HEK293 (cell line): ENCODE data around the gene ERAL1.

ENCODE experiments used
- CTCF ChIA-PET: fragments of 350-600 bp; formaldehyde crosslinking; extraction: SDS; loops from one replicate; lab custom pipeline; 2021; ENCODE audit warnings: antibody characterized with exemption; lab: Yijun Ruan, JAX
- POLR2A ChIA-PET: fragments of 300-600 bp; formaldehyde crosslinking; extraction: SDS; loops from one replicate; lab custom pipeline; 2020; ENCODE audit warnings: antibody characterized with exemption, inconsistent platforms; lab: Yijun Ruan, JAX
- H3K27ac ChIP-seq: fragments of 200-500 bp; sonication (Bioruptor generic); 2 replicates; pipeline ENCODE4 v1.5.1; 2014; ENCODE audit warnings: low read depth, low read length, control low read depth, inconsistent platforms; ENCODE audit errors: extremely low read depth
- H3K36me3 ChIP-seq, 2 experiments: fragments of 200-500 bp in 1 of 2; sonication (Bioruptor generic) in 1 of 2; 1 replicate in 1 of 2; 2 replicates in 1 of 2; pipeline ENCODE4 v1.5.1; 2014 to 2017; ENCODE audit warnings: inconsistent platforms in 2 of 2, low read length in 2 of 2; ENCODE audit not compliant: control insufficient read depth in 2 of 2, insufficient read depth in 1 of 2
- H3K4me1 ChIP-seq: fragments of 200-500 bp; sonication (Bioruptor generic); 2 replicates; pipeline ENCODE4 v1.5.1; 2014; ENCODE audit warnings: mild to moderate bottlenecking, low read length, inconsistent platforms; ENCODE audit not compliant: control insufficient read depth, insufficient read depth
- H3K4me3 ChIP-seq: 2 replicates; pipeline ENCODE4 v1.5.1; 2011; ENCODE audit warnings: low read depth, mild to moderate bottlenecking, control low read depth, low read length, moderate library complexity
- H3K9me3 ChIP-seq: fragments of 200-500 bp; sonication (Bioruptor generic); 2 replicates; pipeline ENCODE4 v1.5.1; 2014; ENCODE audit warnings: low read depth, low read length, inconsistent platforms; ENCODE audit not compliant: control insufficient read depth, insufficient read depth
- BCL11B ChIP-seq: fragments of 450-650 bp; formaldehyde crosslinking; IDR thresholded peaks from 2 replicates; pipeline ENCODE4 v1.5.1; 2016; ENCODE audit warnings: low read depth, missing biosample characterization, missing genetic modification characterization
- IKZF3 ChIP-seq: fragments of 450-650 bp; IDR thresholded peaks from 2 replicates; pipeline ENCODE4 v1.5.0; 2018; ENCODE audit warnings: missing biosample characterization, mild to moderate bottlenecking, missing genetic modification characterization, moderate library complexity
- KLF16 ChIP-seq: fragments of 450-650 bp; formaldehyde crosslinking; IDR thresholded peaks from 2 replicates; pipeline ENCODE4 v1.5.1; 2017; ENCODE audit warnings: missing biosample characterization, missing genetic modification characterization
- KLF8 ChIP-seq: fragments of 450-650 bp; formaldehyde crosslinking; IDR thresholded peaks from 2 replicates; pipeline ENCODE4 v1.5.1; 2016; ENCODE audit warnings: missing biosample characterization, missing genetic modification characterization
- OVOL3 ChIP-seq: fragments of 450-650 bp; formaldehyde crosslinking; IDR thresholded peaks from 2 replicates; pipeline ENCODE4 v1.5.1; 2016; ENCODE audit warnings: missing biosample characterization, missing genetic modification characterization
- YY1 ChIP-seq: fragments of 450-650 bp; formaldehyde crosslinking; IDR thresholded peaks from 2 replicates; pipeline ENCODE4 v1.5.1; 2018; ENCODE audit warnings: missing biosample characterization, missing genetic modification characterization
- ZBTB17 ChIP-seq: fragments of 450-650 bp; formaldehyde crosslinking; IDR thresholded peaks from 2 replicates; pipeline ENCODE4 v1.5.1; 2016; ENCODE audit warnings: missing biosample characterization, missing genetic modification characterization
- ZBTB48 ChIP-seq: fragments of 450-650 bp; formaldehyde crosslinking; IDR thresholded peaks from 2 replicates; pipeline ENCODE4 v1.5.1; 2016; ENCODE audit warnings: missing biosample characterization, missing genetic modification characterization
- ZIC2 ChIP-seq: fragments of 450-650 bp; formaldehyde crosslinking; IDR thresholded peaks from 2 replicates; pipeline ENCODE4 v1.5.1; 2016; ENCODE audit warnings: missing biosample characterization, missing genetic modification characterization
- ZNF211 ChIP-seq: fragments of 450-650 bp; formaldehyde crosslinking; IDR thresholded peaks from 2 replicates; pipeline ENCODE4 v1.5.1; 2016; ENCODE audit warnings: low read depth, missing biosample characterization, missing genetic modification characterization
- ZNF214 ChIP-seq: fragments of 450-650 bp; formaldehyde crosslinking; IDR thresholded peaks from 2 replicates; pipeline ENCODE4 v1.5.1; 2017; ENCODE audit warnings: missing biosample characterization, mild to moderate bottlenecking, missing genetic modification characterization, borderline replicate concordance
- ZNF248 ChIP-seq: fragments of 450-650 bp; formaldehyde crosslinking; IDR thresholded peaks from 2 replicates; pipeline ENCODE4 v1.5.1; 2017; ENCODE audit warnings: missing biosample characterization, missing genetic modification characterization
- ZNF266 ChIP-seq: fragments of 450-650 bp; formaldehyde crosslinking; IDR thresholded peaks from 2 replicates; pipeline ENCODE4 v1.5.1; 2016; ENCODE audit warnings: missing biosample characterization, missing genetic modification characterization, low read depth
- ZNF274 ChIP-seq, 2 experiments: fragments of 200-500 bp in 1 of 2; fragments of 450-650 bp in 1 of 2; sonication (Bioruptor generic) in 1 of 2; formaldehyde crosslinking in 1 of 2; IDR thresholded peaks; 2 replicates each; pipeline versions ENCODE4 v1.5.1 to v1.6.1; 2014 to 2016; ENCODE audit warnings: borderline replicate concordance in 1 of 2, inconsistent platforms in 1 of 2, low read length in 1 of 2, missing biosample characterization in 1 of 2, missing genetic modification characterization in 1 of 2
- ZNF302 ChIP-seq: fragments of 450-650 bp; formaldehyde crosslinking; IDR thresholded peaks from 2 replicates; pipeline ENCODE4 v1.5.1; 2016; ENCODE audit warnings: missing biosample characterization, missing genetic modification characterization, low read depth
- ZNF341 ChIP-seq: fragments of 450-650 bp; formaldehyde crosslinking; IDR thresholded peaks from 2 replicates; pipeline ENCODE4; 2016; ENCODE audit warnings: low read depth, missing biosample characterization, missing genetic modification characterization
- ZNF501 ChIP-seq: fragments of 450-650 bp; formaldehyde crosslinking; IDR thresholded peaks from 2 replicates; pipeline ENCODE4 v1.5.1; 2016; ENCODE audit warnings: missing biosample characterization, missing genetic modification characterization
- ZNF514 ChIP-seq: fragments of 450-650 bp; formaldehyde crosslinking; IDR thresholded peaks from 2 replicates; pipeline ENCODE4 v1.5.1; 2016; ENCODE audit warnings: missing biosample characterization, missing genetic modification characterization
- ZNF626 ChIP-seq: fragments of 450-650 bp; sonication (Bioruptor Pico); formaldehyde crosslinking; IDR thresholded peaks from 2 replicates; pipeline ENCODE4 v1.5.1; 2018; ENCODE audit warnings: missing biosample characterization, missing genetic modification characterization, inconsistent platforms
- TF ChIP-seq, protein P1 (sequence below): sonication (generic); formaldehyde crosslinking; IDR thresholded peaks from 2 replicates; pipeline ENCODE4 v1.8.1; 2022; ENCODE audit warnings: mild to moderate bottlenecking, moderate library complexity, missing genetic modification reagents
- TF ChIP-seq, protein P2 (sequence below): fragments of 450-650 bp; formaldehyde crosslinking; optimal IDR thresholded peaks from 2 replicates; pipeline ENCODE3; 2016; ENCODE audit warnings: missing biosample characterization, mild to moderate bottlenecking, missing genetic modification characterization
- TF ChIP-seq, protein P3 (sequence below): fragments of 450-650 bp; formaldehyde crosslinking; IDR thresholded peaks from 2 replicates; pipeline ENCODE4; 2016; ENCODE audit warnings: missing biosample characterization, missing genetic modification characterization
- TF ChIP-seq, protein P4 (sequence below): fragments of 450-650 bp; formaldehyde crosslinking; IDR thresholded peaks from 2 replicates; pipeline ENCODE4 v1.5.1; 2017; ENCODE audit warnings: missing biosample characterization, missing genetic modification characterization
- TF ChIP-seq, protein P5 (sequence below): fragments of 450-650 bp; formaldehyde crosslinking; conservative IDR thresholded peaks from 2 replicates; pipeline ENCODE4 v1.5.1; 2016; ENCODE audit warnings: low read depth, missing biosample characterization, missing genetic modification characterization
- TF ChIP-seq, protein P6 (sequence below): fragments of 450-650 bp; formaldehyde crosslinking; IDR thresholded peaks from 2 replicates; pipeline ENCODE4 v1.5.1; 2016; ENCODE audit warnings: missing biosample characterization, missing genetic modification characterization

The ERAL1 gene

DNA sequence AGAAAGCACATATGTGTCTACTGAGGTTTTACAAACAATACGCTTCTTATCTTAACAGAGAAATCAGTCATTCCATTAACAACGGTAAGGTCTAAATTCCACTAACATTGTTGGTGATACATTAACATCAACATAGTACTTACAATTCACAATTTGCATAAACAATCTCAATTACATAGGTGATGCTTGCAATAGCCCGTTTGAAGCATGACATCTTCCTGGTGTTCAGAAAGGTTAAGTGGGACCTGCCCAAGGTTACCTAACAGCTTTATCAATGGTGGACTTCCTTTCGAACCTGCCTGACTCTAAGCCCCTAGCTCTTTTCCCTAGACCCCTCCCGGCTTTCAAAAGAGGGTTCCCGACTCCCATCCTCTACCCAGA, 12.9 kb upstream of the ERAL1 start (continued):
- TF ChIP-seq, protein P1, sequence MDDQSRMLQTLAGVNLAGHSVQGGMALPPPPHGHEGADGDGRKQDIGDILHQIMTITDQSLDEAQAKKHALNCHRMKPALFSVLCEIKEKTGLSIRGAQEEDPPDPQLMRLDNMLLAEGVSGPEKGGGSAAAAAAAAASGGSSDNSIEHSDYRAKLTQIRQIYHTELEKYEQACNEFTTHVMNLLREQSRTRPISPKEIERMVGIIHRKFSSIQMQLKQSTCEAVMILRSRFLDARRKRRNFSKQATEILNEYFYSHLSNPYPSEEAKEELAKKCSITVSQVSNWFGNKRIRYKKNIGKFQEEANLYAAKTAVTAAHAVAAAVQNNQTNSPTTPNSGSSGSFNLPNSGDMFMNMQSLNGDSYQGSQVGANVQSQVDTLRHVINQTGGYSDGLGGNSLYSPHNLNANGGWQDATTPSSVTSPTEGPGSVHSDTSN (CRISPR knock-in tag) = no peak
- no peak for TF ChIP-seq ZNF248 (tag by site-specific recombination)

DNA sequence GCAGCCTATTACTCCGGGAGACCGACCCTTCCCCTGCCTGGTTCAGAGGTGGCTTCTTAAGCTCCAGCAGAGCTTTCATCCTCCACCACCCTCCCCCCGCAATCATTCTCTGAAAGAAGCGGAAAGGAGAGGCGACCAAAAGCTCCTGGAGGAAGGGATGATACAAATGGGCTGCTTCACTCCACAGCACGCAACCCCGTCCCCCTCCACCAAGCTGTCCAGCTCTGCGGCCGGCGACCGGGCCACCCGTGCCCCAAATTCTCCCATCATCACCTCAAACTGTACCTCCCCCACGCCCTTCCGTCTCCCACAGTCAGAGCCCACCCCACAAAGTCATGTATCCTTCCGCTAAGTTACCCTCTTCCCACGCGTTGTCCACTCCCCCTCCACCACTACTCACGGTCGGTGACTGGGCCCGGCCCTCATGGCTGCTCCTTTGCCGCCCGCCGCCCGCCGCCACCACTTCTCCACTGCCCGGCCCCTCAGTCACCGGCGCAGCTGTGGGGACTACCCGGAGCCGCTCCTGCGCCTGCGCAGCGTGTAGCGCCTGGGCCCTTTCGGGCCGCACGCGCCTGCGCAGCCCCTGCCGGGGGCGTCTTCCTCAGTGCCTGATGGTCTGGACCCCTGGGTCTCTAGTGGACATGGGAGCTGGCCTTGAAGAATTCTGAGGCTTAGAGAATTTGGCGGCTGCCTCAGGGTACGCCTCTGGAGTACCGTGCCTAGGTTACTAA, 12.4 kb upstream of the ERAL1 start, which contains the start of gene FAM222B:
Gene FAM222B, minus strand, starts transcription at position 509 of the 731 bp plus-strand sequence. CDS start 76,123 bp downstream, outside the sequence.
- CTCF ChIA-PET = interaction anchor here (0.6 to 6.9 kb wide), 13 partner anchors 7 to 142 kb away, joined by 3 to 52 read pairs (median 3); no protein-coding TSS in a partner anchor
- Histone ChIP-seq H3K36me3 (no peaks in the 10 kb centered on the region; a peak in 1 of 3 replicates), H3K4me3 (peak within 1 kb of the TSS; percentile 95), H3K4me1 (0 out of 2 replicates have a peak, but pooled peaks cover 2% of the 10 kb centered on the region), H3K27ac (peak within 1 kb of the TSS; percentile 77), H3K9me3 (no peaks in the 10 kb centered on the region)
- POLR2A ChIA-PET = interaction anchor here (0.5 to 2.9 kb wide), 33 partner anchors 10 to 132 kb away, joined by 3 to 24 read pairs (median 5); partner anchors contain the start of genes DHRS13, ERAL1, FLOT2 and NEK8
- TF ChIP-seq BCL11B = peak; percentile 45; the same call in 1 of the 2 replicates
- TF ChIP-seq ZIC2 (tag by site-specific recombination) = 0 out of 2 replicates have a peak, but pooled peaks have one; percentile 25
- peak; percentile 98 for TF ChIP-seq ZNF341 (tag by site-specific recombination)
- TF ChIP-seq ZNF626 (tag by site-specific recombination) = no peak
- TF ChIP-seq, protein P2, sequence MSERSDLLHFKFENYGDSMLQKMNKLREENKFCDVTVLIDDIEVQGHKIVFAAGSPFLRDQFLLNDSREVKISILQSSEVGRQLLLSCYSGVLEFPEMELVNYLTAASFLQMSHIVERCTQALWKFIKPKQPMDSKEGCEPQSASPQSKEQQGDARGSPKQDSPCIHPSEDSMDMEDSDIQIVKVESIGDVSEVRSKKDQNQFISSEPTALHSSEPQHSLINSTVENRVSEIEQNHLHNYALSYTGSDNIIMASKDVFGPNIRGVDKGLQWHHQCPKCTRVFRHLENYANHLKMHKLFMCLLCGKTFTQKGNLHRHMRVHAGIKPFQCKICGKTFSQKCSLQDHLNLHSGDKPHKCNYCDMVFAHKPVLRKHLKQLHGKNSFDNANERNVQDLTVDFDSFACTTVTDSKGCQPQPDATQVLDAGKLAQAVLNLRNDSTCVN = peak; percentile 26
- TF ChIP-seq OVOL3 = peak; percentile 35; the same call in 1 of the 2 replicates
- TF ChIP-seq, protein P3, sequence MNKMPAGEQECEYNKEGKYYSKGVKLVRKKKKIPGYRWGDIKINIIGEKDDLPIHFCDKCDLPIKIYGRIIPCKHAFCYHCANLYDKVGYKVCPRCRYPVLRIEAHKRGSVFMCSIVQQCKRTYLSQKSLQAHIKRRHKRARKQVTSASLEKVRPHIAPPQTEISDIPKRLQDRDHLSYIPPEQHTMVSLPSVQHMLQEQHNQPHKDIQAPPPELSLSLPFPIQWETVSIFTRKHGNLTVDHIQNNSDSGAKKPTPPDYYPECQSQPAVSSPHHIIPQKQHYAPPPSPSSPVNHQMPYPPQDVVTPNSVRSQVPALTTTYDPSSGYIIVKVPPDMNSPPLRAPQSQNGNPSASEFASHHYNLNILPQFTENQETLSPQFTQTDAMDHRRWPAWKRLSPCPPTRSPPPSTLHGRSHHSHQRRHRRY (tag by site-specific recombination) = peak; percentile 31; the same call in 1 of the 2 replicates
- TF ChIP-seq ZNF274 (IDR thresholded peaks at IDR 0.05; ENCODE audit: low read length) = no peak
- TF ChIP-seq ZNF274 (tag by site-specific recombination; IDR thresholded peaks at IDR 0.05; ENCODE audit: borderline replicate concordance) = no peak
- TF ChIP-seq, protein P4, sequence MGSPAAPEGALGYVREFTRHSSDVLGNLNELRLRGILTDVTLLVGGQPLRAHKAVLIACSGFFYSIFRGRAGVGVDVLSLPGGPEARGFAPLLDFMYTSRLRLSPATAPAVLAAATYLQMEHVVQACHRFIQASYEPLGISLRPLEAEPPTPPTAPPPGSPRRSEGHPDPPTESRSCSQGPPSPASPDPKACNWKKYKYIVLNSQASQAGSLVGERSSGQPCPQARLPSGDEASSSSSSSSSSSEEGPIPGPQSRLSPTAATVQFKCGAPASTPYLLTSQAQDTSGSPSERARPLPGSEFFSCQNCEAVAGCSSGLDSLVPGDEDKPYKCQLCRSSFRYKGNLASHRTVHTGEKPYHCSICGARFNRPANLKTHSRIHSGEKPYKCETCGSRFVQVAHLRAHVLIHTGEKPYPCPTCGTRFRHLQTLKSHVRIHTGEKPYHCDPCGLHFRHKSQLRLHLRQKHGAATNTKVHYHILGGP = no peak
- TF ChIP-seq ZBTB48 = peak; percentile 81
- TF ChIP-seq ZNF501 (tag by site-specific recombination) = peak; percentile 96
- TF ChIP-seq KLF16 = peak; percentile 97
- no peak for TF ChIP-seq ZNF514 (tag by site-specific recombination)
- TF ChIP-seq ZBTB17 (tag by site-specific recombination) = peak; percentile 38; the same call in 1 of the 2 replicates
- TF ChIP-seq, protein P5, sequence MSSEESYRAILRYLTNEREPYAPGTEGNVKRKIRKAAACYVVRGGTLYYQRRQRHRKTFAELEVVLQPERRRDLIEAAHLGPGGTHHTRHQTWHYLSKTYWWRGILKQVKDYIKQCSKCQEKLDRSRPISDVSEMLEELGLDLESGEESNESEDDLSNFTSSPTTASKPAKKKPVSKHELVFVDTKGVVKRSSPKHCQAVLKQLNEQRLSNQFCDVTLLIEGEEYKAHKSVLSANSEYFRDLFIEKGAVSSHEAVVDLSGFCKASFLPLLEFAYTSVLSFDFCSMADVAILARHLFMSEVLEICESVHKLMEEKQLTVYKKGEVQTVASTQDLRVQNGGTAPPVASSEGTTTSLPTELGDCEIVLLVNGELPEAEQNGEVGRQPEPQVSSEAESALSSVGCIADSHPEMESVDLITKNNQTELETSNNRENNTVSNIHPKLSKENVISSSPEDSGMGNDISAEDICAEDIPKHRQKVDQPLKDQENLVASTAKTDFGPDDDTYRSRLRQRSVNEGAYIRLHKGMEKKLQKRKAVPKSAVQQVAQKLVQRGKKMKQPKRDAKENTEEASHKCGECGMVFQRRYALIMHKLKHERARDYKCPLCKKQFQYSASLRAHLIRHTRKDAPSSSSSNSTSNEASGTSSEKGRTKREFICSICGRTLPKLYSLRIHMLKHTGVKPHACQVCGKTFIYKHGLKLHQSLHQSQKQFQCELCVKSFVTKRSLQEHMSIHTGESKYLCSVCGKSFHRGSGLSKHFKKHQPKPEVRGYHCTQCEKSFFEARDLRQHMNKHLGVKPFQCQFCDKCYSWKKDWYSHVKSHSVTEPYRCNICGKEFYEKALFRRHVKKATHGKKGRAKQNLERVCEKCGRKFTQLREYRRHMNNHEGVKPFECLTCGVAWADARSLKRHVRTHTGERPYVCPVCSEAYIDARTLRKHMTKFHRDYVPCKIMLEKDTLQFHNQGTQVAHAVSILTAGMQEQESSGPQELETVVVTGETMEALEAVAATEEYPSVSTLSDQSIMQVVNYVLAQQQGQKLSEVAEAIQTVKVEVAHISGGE (tag by site-specific recombination) = peak; percentile 46
- no peak for TF ChIP-seq ZNF266
- no peak for TF ChIP-seq ZNF302 (tag by site-specific recombination)
- TF ChIP-seq KLF8 (tag by site-specific recombination) = peak; percentile 89
- TF ChIP-seq, protein P6, sequence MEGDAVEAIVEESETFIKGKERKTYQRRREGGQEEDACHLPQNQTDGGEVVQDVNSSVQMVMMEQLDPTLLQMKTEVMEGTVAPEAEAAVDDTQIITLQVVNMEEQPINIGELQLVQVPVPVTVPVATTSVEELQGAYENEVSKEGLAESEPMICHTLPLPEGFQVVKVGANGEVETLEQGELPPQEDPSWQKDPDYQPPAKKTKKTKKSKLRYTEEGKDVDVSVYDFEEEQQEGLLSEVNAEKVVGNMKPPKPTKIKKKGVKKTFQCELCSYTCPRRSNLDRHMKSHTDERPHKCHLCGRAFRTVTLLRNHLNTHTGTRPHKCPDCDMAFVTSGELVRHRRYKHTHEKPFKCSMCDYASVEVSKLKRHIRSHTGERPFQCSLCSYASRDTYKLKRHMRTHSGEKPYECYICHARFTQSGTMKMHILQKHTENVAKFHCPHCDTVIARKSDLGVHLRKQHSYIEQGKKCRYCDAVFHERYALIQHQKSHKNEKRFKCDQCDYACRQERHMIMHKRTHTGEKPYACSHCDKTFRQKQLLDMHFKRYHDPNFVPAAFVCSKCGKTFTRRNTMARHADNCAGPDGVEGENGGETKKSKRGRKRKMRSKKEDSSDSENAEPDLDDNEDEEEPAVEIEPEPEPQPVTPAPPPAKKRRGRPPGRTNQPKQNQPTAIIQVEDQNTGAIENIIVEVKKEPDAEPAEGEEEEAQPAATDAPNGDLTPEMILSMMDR (tag by site-specific recombination) = peak; percentile 31
- TF ChIP-seq YY1 = peak; percentile 55; the same call in 1 of the 2 replicates
- TF ChIP-seq IKZF3 (tag by site-specific recombination) = no peak
- no peak for TF ChIP-seq ZNF211
- TF ChIP-seq ZNF214 (tag by site-specific recombination) = no peak
